A673 (cell line): ENCODE results near the gene VPS52. TPM values are rescaled to one million over a fixed set of nuclear protein-coding genes. Genes with fewer than 3 reads are reported as not detected.

Source experiments
- BruUV-seq: library from RNA; stranded (reverse); fragments of 400-500 nt; replicated peaks from 2 replicates; lab custom pipeline; 2021; lab: Mats Ljungman, UMichigan
- CTCF ChIA-PET: fragments of 300-600 bp; sonication (Branson Sonifier 250); formaldehyde crosslinking; loops from one replicate; lab custom pipeline; 2022; ENCODE audit warnings: antibody characterized with exemption; lab: Charles Lee
- POLR2A ChIA-PET: fragments of 300-600 bp; sonication (Branson Sonifier 250); formaldehyde crosslinking; loops from one replicate; lab custom pipeline; 2022; ENCODE audit warnings: antibody characterized with exemption; ENCODE audit not compliant: low non-redundant PET; lab: Charles Lee
- DNase-seq: peaks from one replicate; pipeline ENCODE4 v3.0.0-alpha.2; 2015; ENCODE audit warnings: low spot score
- H3K27ac ChIP-seq: fragments of 200-600 bp; sonication (generic); 2 replicates; pipeline ENCODE4 v1.5.1; 2016; ENCODE audit warnings: mixed run types, low read depth, mild to moderate bottlenecking, mixed read lengths, antibody characterized with exemption, low read length; ENCODE audit not compliant: poor library complexity, severe bottlenecking
- H3K27me3 ChIP-seq: fragments of 200-600 bp; sonication (generic); replicated peaks from 2 replicates; pipeline ENCODE4 v1.6.1; 2017; ENCODE audit warnings: mixed run types, low read depth, mild to moderate bottlenecking, mixed read lengths, antibody characterized with exemption, low read length; ENCODE audit not compliant: insufficient read depth, poor library complexity
- H3K36me3 ChIP-seq: fragments of 200-600 bp; sonication (generic); 2 replicates; pipeline ENCODE4 v1.6.1; 2016; ENCODE audit warnings: mixed run types, mild to moderate bottlenecking, mixed read lengths, antibody characterized with exemption, low read length; ENCODE audit not compliant: insufficient read depth, poor library complexity, severe bottlenecking
- H3K4me1 ChIP-seq: fragments of 200-600 bp; sonication (generic); 2 replicates; pipeline ENCODE4 v1.6.1; 2017; ENCODE audit warnings: mixed run types, mild to moderate bottlenecking, mixed read lengths, antibody characterized with exemption, low read length; ENCODE audit not compliant: insufficient read depth, poor library complexity, severe bottlenecking
- H3K4me3 ChIP-seq: fragments of 200-600 bp; sonication (generic); 2 replicates; pipeline ENCODE4 v1.5.1; 2016; ENCODE audit warnings: low read depth, mixed run types, mild to moderate bottlenecking, mixed read lengths, low read length; ENCODE audit not compliant: poor library complexity, severe bottlenecking
- H3K9me3 ChIP-seq: fragments of 200-600 bp; sonication (generic); 2 replicates; pipeline ENCODE4 v1.6.1; 2016; ENCODE audit warnings: mixed run types, low read depth, mild to moderate bottlenecking, mixed read lengths, antibody characterized with exemption, low read length; ENCODE audit not compliant: poor library complexity, severe bottlenecking
- EZH2 ChIP-seq: fragments of 200-600 bp; sonication (generic); IDR thresholded peaks from 2 replicates; pipeline ENCODE4 v1.6.1; 2017; ENCODE audit warnings: borderline replicate concordance, low read depth, mild to moderate bottlenecking, mixed read lengths, antibody characterized with exemption, low read length; ENCODE audit not compliant: poor library complexity, severe bottlenecking
- intact Hi-C: fragments of 100-400 bp; cut with micrococcal nuclease; formaldehyde crosslinking; loops from one replicate; pipeline ENCODE4 v1.10.0; 2022; ENCODE audit not compliant: unreplicated experiment
- total RNA-seq: library from RNA; stranded (reverse); gene quantifications from 2 replicates; pipeline ENCODE4 v1.2.3, GENCODE V29; 2021
- TF ChIP-seq, protein P1 (sequence below): fragments of 300-800, 200-600 bp; sonication (generic); conservative IDR thresholded peaks from 2 replicates; pipeline ENCODE4 v1.5.1; 2017; ENCODE audit warnings: low read depth, mild to moderate bottlenecking, antibody characterized with exemption, low read length, moderate library complexity, mixed read lengths

VPS52 gene
- total RNA-seq, 1 experiment from 2014 or later: 58.2 TPM

- Histone ChIP-seq H3K9me3 (no peaks in the 10 kb centered on the region), H3K27me3 (no peaks in the 10 kb centered on the region), H3K4me3 (no peak overlapping the region), H3K36me3 (peaks cover 35% of the 10 kb centered on the region), H3K27ac (peak overlapping the region; percentile 83), H3K4me1 (peaks cover 40% of the 10 kb centered on the region)
- POLR2A ChIA-PET: interaction anchor here (0.6 kb wide), 1 partner anchor 11 kb away, joined by 5 read pairs; no protein-coding TSS in a partner anchor
- no peak for TF ChIP-seq EZH2
- TF ChIP-seq, protein P1, sequence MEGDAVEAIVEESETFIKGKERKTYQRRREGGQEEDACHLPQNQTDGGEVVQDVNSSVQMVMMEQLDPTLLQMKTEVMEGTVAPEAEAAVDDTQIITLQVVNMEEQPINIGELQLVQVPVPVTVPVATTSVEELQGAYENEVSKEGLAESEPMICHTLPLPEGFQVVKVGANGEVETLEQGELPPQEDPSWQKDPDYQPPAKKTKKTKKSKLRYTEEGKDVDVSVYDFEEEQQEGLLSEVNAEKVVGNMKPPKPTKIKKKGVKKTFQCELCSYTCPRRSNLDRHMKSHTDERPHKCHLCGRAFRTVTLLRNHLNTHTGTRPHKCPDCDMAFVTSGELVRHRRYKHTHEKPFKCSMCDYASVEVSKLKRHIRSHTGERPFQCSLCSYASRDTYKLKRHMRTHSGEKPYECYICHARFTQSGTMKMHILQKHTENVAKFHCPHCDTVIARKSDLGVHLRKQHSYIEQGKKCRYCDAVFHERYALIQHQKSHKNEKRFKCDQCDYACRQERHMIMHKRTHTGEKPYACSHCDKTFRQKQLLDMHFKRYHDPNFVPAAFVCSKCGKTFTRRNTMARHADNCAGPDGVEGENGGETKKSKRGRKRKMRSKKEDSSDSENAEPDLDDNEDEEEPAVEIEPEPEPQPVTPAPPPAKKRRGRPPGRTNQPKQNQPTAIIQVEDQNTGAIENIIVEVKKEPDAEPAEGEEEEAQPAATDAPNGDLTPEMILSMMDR: no peak
- CTCF ChIA-PET: no interaction called here
- intact Hi-C loops: loop anchor here (5.0 to 10.0 kb wide), 2 partner anchors 72 to 95 kb away; partner anchors contain the start of genes CUTA, KIFC1 and PHF1
- no TSS peak for BruUV-seq
- no peak for DNase-seq
Observed at GRCh38 chr6:33319939-33320314, 48.3 kb upstream of the VPS52 start.

DNA sequence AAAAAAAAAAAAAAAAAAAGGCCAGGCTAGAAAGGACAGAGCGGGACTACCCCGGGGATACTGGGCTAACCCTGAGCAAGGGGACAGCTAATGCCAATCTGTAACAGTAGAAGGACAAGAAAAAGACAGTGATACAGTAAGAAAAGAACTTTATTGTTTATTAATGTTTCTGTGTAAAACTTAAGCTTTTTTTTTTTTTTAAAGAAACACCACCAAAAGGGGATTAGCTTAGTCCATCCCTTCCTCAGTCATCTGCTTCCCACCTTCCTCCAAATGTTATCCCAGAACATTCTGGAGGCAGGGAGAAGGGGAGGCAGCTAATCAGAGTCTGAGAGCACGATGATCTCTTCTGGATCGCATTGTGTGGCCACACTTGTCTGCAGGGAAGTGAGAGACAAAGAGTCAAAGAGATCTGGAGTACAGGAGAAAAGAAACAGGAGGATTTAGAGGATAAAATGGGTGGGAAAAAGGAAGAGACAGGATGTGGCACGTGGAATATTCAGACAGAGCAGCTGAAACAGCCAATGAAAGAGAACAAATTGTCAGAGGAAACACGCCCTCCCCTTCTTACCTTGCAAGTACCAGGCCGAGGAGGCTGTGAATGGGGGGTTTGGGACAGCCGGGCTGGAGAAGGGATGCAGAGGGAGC lies 46.9 kb upstream of the VPS52 start:
- BruUV-seq: no TSS peak
- CTCF ChIA-PET: interaction anchor here (0.6 to 1.6 kb wide), 3 partner anchors 19 to 66 kb away, joined by 4 to 22 read pairs (median 16); no protein-coding TSS in a partner anchor

GRCh38 chr6:33317669-33318425 lies 46.2 kb upstream of the VPS52 start, which contains the start of gene ZBTB22:
TSS of gene ZBTB22 (minus strand) at chr6:33317744. CDS start at chr6:33316916, 828 bp downstream.
- Histone ChIP-seq H3K27ac (peak within 1 kb of the TSS; percentile 77), H3K4me3 (peak within 1 kb of the TSS; percentile 55), H3K36me3 (peaks cover 35% of the 10 kb centered on the region), H3K9me3 (no peaks in the 10 kb centered on the region), H3K4me1 (peaks cover 34% of the 10 kb centered on the region), H3K27me3 (no peaks in the 10 kb centered on the region)
- no TSS peak for BruUV-seq
- TF ChIP-seq, protein P1: no peak
- TF ChIP-seq EZH2: no peak
- DNase-seq: peak; percentile 100
- intact Hi-C loops: loop anchor here (5.0 to 10.0 kb wide), 2 partner anchors 74 to 97 kb away; partner anchors contain the start of genes CUTA, KIFC1 and PHF1
- CTCF ChIA-PET: interaction anchor here (0.6 to 1.6 kb wide), 6 partner anchors 18 to 450 kb away, joined by 3 to 22 read pairs (median 4); no protein-coding TSS in a partner anchor
- POLR2A ChIA-PET: interaction anchor here (0.7 to 1.4 kb wide), 6 partner anchors 8 to 185 kb away, joined by 4 to 8 read pairs (median 6); partner anchors contain the start of genes RPS18 and VPS52

More for the DNA sequence above, 46.9 kb upstream of the VPS52 start:
- Histone ChIP-seq H3K4me1 (peaks cover 35% of the 10 kb centered on the region), H3K36me3 (peaks cover 35% of the 10 kb centered on the region), H3K27ac (peak overlapping the region; percentile 77), H3K9me3 (no peaks in the 10 kb centered on the region), H3K27me3 (no peaks in the 10 kb centered on the region), H3K4me3 (peak overlapping the region; percentile 55)
- intact Hi-C loops: loop anchor here (5.0 to 10.0 kb wide), 2 partner anchors 74 to 96 kb away; partner anchors contain the start of genes CUTA, KIFC1 and PHF1
- POLR2A ChIA-PET: interaction anchor here (0.7 kb wide), 1 partner anchor 26 kb away, joined by 5 read pairs; no protein-coding TSS in a partner anchor
- no peak for DNase-seq
- TF ChIP-seq EZH2: no peak
- TF ChIP-seq, protein P1: no peak
